ENCODE results near the gene NFKBIE. TPM values are rescaled to one million over a fixed set of nuclear protein-coding genes. Genes with fewer than 3 reads are reported as not detected.

Gene NFKBIE
- total RNA-seq, 1 donor = 4.7 TPM

GRCh38 chr6:44300292-44300823, 35.0 kb upstream of the NFKBIE start:
- Histone ChIP-seq H3K9me3 (ENCODE audit: low read depth, low read length) (no peaks in the 10 kb centered on the region), H3K27ac (ENCODE audit: low read depth, low read length) (no peak overlapping the region), H3K4me1 (ENCODE audit: insufficient read depth, low read length) (no peaks in the 10 kb centered on the region), H4K20me1 (ENCODE audit: insufficient read depth, low read length) (peaks cover 6% of the 10 kb centered on the region), H3K79me2 (ENCODE audit: insufficient read depth, low read length) (no peaks in the 10 kb centered on the region), H2AFZ (ENCODE audit: low read length) (no peak overlapping the region), H3K27me3 (ENCODE audit: insufficient read depth, low read length) (peaks cover 36% of the 10 kb centered on the region), H3K4me3 (ENCODE audit: insufficient read depth, low read length) (no peak overlapping the region), H3K36me3 (ENCODE audit: insufficient read depth, low read length) (peaks cover 40% of the 10 kb centered on the region), H3K4me2 (ENCODE audit: insufficient read depth, low read length) (no peak overlapping the region)
- TF ChIP-seq CTCF (IDR thresholded peaks at IDR 0.05; ENCODE audit: extremely low read depth, low read depth, low read length) = no peak
- DNase-seq (ENCODE audit: insufficient read length, low spot score, missing footprints) = no peak

- H3K27me3 ChIP-seq (ENCODE audit: insufficient read depth, low read length) = peaks cover 44% of the 10 kb centered on the region
- no peak overlapping the region for H3K27ac ChIP-seq (ENCODE audit: low read depth, low read length)
- H4K20me1 ChIP-seq (ENCODE audit: insufficient read depth, low read length) = peaks cover 6% of the 10 kb centered on the region
- peaks cover 26% of the 10 kb centered on the region for H3K36me3 ChIP-seq (ENCODE audit: insufficient read depth, low read length)
- H2AFZ ChIP-seq (ENCODE audit: low read length) = no peak overlapping the region
- DNase-seq (ENCODE audit: insufficient read length, low spot score, missing footprints) = no peak
- no peaks in the 10 kb centered on the region for H3K4me1 ChIP-seq (ENCODE audit: insufficient read depth, low read length)
- H3K79me2 ChIP-seq (ENCODE audit: insufficient read depth, low read length) = no peaks in the 10 kb centered on the region
- H3K4me3 ChIP-seq (ENCODE audit: insufficient read depth, low read length) = no peak overlapping the region
- TF ChIP-seq CTCF (IDR thresholded peaks at IDR 0.05; ENCODE audit: extremely low read depth, low read depth, low read length) = no peak
- H3K4me2 ChIP-seq (ENCODE audit: insufficient read depth, low read length) = no peak overlapping the region
- H3K9me3 ChIP-seq (ENCODE audit: low read depth, low read length) = no peaks in the 10 kb centered on the region
These were observed 33.5 kb upstream of the NFKBIE start for GRCh38 chr6:44298864-44299263.

- H3K4me2 ChIP-seq (ENCODE audit: insufficient read depth, low read length) = no peak overlapping the region
- H3K27me3 ChIP-seq (ENCODE audit: insufficient read depth, low read length) = peaks cover 47% of the 10 kb centered on the region
- no peak overlapping the region for H3K27ac ChIP-seq (ENCODE audit: low read depth, low read length)
- peak; percentile 86 for DNase-seq (ENCODE audit: insufficient read length, low spot score, missing footprints)
- H3K4me1 ChIP-seq (ENCODE audit: insufficient read depth, low read length) = no peaks in the 10 kb centered on the region
- H3K36me3 ChIP-seq (ENCODE audit: insufficient read depth, low read length) = peaks cover 19% of the 10 kb centered on the region
- no peak for TF ChIP-seq CTCF (IDR thresholded peaks at IDR 0.05; ENCODE audit: extremely low read depth, low read depth, low read length)
- no peak overlapping the region for H2AFZ ChIP-seq (ENCODE audit: low read length)
- H3K4me3 ChIP-seq (ENCODE audit: insufficient read depth, low read length) = no peak overlapping the region
- H3K9me3 ChIP-seq (ENCODE audit: low read depth, low read length) = no peaks in the 10 kb centered on the region
- H4K20me1 ChIP-seq (ENCODE audit: insufficient read depth, low read length) = peaks cover 6% of the 10 kb centered on the region
- H3K79me2 ChIP-seq (ENCODE audit: insufficient read depth, low read length) = no peaks in the 10 kb centered on the region
These were observed 32.9 kb upstream of the NFKBIE start for GRCh38 chr6:44298055-44298803.

Data from osteoblast (primary cell).